DND-41 (cell line): Measurements from ENCODE around the gene CHID1.
A peak's percentile ranks its signal among the peaks of the same experiment; 100 is the strongest.

Source experiments
- ATAC-seq: fragments of 200-7000 bp; cut with Tn5 transposase; 3 replicates; pipeline ENCODE4 v1.9.1; 2021; ENCODE audit warnings: low read depth; ENCODE audit not compliant: insufficient read depth
- DNase-seq: peaks from one replicate; pipeline ENCODE4 v3.0.0-alpha.2; 2020
- H2AFZ ChIP-seq: 2 replicates; pipeline ENCODE4 v1.6.0; 2012; ENCODE audit warnings: low read depth, low read length
- H3K27ac ChIP-seq: 2 replicates; pipeline ENCODE4 v1.5.1; 2012; ENCODE audit warnings: low read length, inconsistent platforms
- H3K27me3 ChIP-seq: fragments of 200-600 bp; sonication (generic); 2 replicates; pipeline ENCODE4 v1.6.0; 2012; ENCODE audit warnings: low read length, mild to moderate bottlenecking, inconsistent platforms; ENCODE audit not compliant: insufficient read depth, poor library complexity
- H3K36me3 ChIP-seq: 2 replicates; pipeline ENCODE4 v1.5.1; 2012; ENCODE audit warnings: low read length, inconsistent platforms; ENCODE audit not compliant: insufficient read depth
- H3K4me1 ChIP-seq: 2 replicates; pipeline ENCODE4 v1.5.1; 2012; ENCODE audit warnings: mild to moderate bottlenecking, low read length; ENCODE audit not compliant: insufficient read depth
- H3K4me2 ChIP-seq: 2 replicates; pipeline ENCODE4 v1.6.0; 2012; ENCODE audit warnings: mild to moderate bottlenecking, moderate library complexity, low read length, inconsistent platforms; ENCODE audit not compliant: insufficient read depth
- H3K4me3 ChIP-seq, 2 experiments: fragments of 200-600 bp in 1 of 2; shearing (Covaris generic) in 1 of 2; 2 replicates each; pipeline ENCODE4 v1.5.1; 2012 to 2016; ENCODE audit warnings: inconsistent platforms in 2 of 2, low read length in 2 of 2, mild to moderate bottlenecking in 2 of 2, low read depth in 1 of 2, moderate library complexity in 1 of 2
- H3K79me2 ChIP-seq: 2 replicates; pipeline ENCODE4 v1.6.0; 2012; ENCODE audit warnings: low read length, inconsistent platforms; ENCODE audit not compliant: insufficient read depth
- H3K9ac ChIP-seq: 2 replicates; pipeline ENCODE4 v1.6.0; 2012; ENCODE audit warnings: low read depth, mild to moderate bottlenecking, inconsistent platforms, low read length, moderate library complexity
- H3K9me3 ChIP-seq: 2 replicates; pipeline ENCODE4 v1.5.1; 2012; ENCODE audit warnings: low read length, moderate library complexity, mild to moderate bottlenecking, inconsistent platforms; ENCODE audit not compliant: insufficient read depth, severe bottlenecking
- H4K20me1 ChIP-seq: 2 replicates; pipeline ENCODE4 v1.6.0; 2012; ENCODE audit warnings: low read length; ENCODE audit not compliant: insufficient read depth
- CTCF ChIP-seq: IDR thresholded peaks from 2 replicates; pipeline ENCODE4 v1.5.1; 2012; ENCODE audit warnings: borderline replicate concordance, low read length, moderate library complexity, mild to moderate bottlenecking; ENCODE audit not compliant: poor library complexity, severe bottlenecking; ENCODE audit errors: extremely low read depth
- EZH2 ChIP-seq: IDR thresholded peaks from 3 replicates; pipeline ENCODE4 v1.6.1; 2012; ENCODE audit warnings: borderline replicate concordance, low read depth, mild to moderate bottlenecking, moderate library complexity, low read length, inconsistent platforms; ENCODE audit not compliant: severe bottlenecking

Gene CHID1

GRCh38 chr11:898540-899190, 11.9 kb downstream of the CHID1 start:
- Histone ChIP-seq H3K4me3 (no peak overlapping the region), H3K79me2 (no peaks in the 10 kb centered on the region), H3K36me3 (peaks cover 62% of the 10 kb centered on the region), H3K27me3 (no peaks in the 10 kb centered on the region), H4K20me1 (peaks cover 31% of the 10 kb centered on the region), H2AFZ (no peak overlapping the region), H3K4me1 (no peaks in the 10 kb centered on the region), H3K27ac (no peak overlapping the region), H3K9me3 (no peaks in the 10 kb centered on the region), H3K4me2 (no peak overlapping the region), H3K9ac (no peak overlapping the region)
- TF ChIP-seq CTCF (no peak), EZH2 (no peak)
- DNase-seq = no peak
- no peak for ATAC-seq

DNA sequence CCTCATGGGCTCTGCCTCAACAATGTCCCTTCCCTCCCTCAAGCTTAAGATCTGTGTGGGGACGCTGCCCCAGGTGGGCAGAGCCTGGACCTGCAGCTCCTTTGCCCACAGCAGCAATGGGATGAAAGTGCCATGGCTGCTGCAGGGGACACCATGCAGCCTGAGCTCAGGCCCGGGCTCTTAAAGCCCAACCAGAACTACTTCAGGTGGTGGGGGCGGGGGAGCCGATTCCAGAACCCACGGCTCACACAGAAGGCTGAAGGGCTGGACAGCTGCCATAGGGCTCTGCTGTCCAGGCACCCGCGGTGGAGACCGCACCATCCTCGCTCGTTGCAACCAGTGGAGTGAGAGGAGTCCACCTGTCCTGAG, 12.5 kb downstream of the CHID1 start:
- ATAC-seq (peak; percentile 69), DNase-seq (peak; percentile 30)
- Histone ChIP-seq H3K27me3 (no peaks in the 10 kb centered on the region), H3K27ac (no peak overlapping the region), H3K4me2 (no peak overlapping the region), H3K4me3 (no peak overlapping the region), H4K20me1 (peaks cover 30% of the 10 kb centered on the region), H3K4me1 (no peaks in the 10 kb centered on the region), H3K79me2 (no peaks in the 10 kb centered on the region), H3K9me3 (no peaks in the 10 kb centered on the region), H3K9ac (no peak overlapping the region), H3K36me3 (peaks cover 61% of the 10 kb centered on the region), H2AFZ (no peak overlapping the region)
- TF ChIP-seq CTCF (peak; percentile 60), EZH2 (no peak)

DNA sequence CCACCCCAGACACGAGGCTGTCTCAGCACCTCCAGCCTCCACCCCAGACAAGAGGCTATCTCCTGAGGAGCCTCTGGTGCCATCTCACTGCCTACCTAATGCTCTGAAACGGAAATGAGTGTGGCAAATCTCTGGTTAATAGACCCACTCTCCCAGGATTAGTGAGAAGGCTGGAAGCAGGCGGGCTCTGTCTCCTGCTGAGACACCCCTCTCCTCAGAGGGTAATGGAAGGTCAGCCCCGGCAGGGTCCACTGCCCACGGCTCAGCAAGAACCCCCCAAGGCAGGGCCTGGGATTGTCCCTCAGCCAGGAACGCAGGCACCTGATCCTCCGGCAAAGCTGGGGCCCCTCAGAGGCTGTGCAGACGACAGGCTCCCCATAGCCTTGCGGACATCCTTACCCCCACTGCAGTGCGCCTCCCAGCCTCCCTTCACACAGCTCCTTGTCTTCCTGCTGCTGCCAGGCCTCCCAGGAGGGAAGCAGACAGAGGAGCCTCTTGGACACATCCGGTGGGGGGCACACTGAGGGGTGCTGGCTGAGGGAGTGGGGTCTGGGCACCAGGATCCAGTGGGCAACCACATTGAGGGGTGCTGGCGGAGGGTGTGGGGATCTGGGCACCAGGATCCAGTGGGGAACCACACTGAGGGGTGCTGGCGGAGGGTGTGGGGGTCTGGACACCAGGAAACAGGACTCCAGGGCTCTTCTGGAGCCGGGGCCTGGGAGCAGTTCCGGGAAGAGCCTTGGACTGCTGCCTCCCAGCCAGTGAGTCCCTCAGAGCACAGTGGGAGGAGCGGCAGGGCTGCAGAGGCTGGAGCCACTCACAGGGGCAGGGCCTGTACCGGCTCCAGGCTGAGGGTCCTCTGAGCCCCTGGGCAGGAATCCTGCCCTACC, 13.1 kb downstream of the CHID1 start:
- no peak overlapping the region for H3K4me3 ChIP-seq
- H3K9ac ChIP-seq = no peak overlapping the region
- no peak overlapping the region for H3K27ac ChIP-seq
- DNase-seq (no peak), ATAC-seq (no peak)
- H2AFZ ChIP-seq = no peak overlapping the region
- no peaks in the 10 kb centered on the region for H3K4me1 ChIP-seq
- no peaks in the 10 kb centered on the region for H3K79me2 ChIP-seq
- no peak for TF ChIP-seq CTCF
- TF ChIP-seq EZH2 = no peak
- H3K36me3 ChIP-seq = peaks cover 60% of the 10 kb centered on the region
- H3K9me3 ChIP-seq = no peaks in the 10 kb centered on the region
- H4K20me1 ChIP-seq = peaks cover 26% of the 10 kb centered on the region
- no peak overlapping the region for H3K4me2 ChIP-seq
- H3K27me3 ChIP-seq = no peaks in the 10 kb centered on the region
